ENCODE results near the gene FAM114A2.
"Not testable (repeated sequence)": the region's sequence is repeated elsewhere in the genome, so short reads cannot be mapped to it uniquely, and the experiment has no call there.

Gene FAM114A2

DNA sequence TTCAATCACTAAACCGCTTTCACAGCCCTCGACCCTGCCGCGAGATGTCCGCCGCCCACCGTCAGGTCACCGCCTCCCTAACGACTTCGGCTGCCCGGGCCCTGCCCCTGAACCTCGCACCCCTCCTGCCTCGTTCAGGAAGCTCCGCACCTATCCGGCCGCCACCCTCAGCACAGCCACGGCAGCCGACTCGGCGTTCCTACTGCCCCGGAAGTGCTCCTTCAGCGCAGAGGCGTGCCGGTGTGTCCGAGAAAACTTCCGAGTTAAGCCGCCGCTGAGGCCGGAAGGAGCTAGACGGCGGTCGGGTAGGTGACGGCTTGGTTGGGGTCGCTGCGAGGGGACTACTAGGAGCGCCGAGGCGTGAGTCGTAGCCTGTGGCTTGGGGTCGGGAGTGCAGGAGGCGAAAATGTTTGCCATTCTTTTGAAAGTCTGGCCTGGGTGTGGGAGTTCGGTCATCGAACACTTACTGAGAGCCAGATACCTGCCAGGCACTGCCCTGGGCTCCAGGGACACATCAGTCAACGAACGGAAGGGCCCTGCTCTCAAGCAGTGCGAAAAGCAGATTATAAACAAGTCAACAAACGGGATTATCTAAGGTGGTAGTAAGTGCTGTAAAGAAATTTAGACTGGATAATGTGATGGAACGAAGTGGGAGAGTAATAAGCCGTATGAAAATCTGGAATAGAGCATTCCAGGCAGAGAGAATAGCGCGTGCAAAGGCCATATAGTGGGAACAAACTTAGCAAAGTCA, at the start of gene FAM114A2, which contains the start of gene MFAP3:
Gene FAM114A2 (minus strand): TSS at position 204 of the 751 bp plus-strand sequence. CDS start 3,957 bp downstream, outside the sequence.
Gene MFAP3 (plus strand): TSS at position 261 of the 751 bp plus-strand sequence. CDS start 10,756 bp downstream, outside the sequence.
- DNase-seq (ENCODE audit: low spot score): peak; percentile 82

DNA sequence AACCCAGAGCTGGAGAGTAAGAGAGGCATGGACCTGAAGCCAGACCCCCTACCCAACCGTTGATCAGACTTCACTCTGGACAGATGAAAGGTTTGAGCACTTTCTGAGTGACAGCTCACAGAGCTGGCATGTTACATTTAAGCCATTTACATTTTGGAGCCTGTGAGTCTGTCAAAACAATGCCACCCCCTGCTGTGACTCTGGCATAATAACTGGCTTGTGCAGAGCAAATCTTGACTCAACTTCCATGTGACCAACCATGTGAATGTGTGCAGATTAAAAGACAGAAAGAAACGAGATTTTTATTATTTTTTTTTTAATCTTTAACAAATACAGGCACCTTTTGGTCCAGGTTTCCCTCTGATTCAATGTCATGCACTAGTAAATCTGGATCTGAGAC, 48.5 kb upstream of the FAM114A2 start:
- DNase-seq (ENCODE audit: low spot score): no peak

DNA sequence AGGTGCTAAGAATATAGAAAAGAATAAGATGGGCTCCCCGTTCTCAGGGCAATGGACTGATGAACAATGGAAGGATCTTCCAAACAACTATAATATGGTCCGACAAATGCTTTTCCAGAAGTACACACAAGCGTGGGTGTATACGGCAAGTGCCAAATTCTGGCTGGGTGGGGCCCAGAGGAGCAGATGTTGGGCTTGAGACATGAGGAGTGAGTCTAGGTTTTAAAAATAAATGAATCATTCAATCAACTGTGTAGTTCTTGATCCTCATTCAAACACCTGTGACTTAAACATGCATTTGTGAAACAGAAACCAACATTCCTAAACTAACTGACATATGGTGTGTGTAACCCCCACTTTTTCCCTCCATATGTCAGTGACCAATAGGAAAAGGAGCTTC, 47.9 kb upstream of the FAM114A2 start:
- DNase-seq (ENCODE audit: low spot score): no peak

DNA sequence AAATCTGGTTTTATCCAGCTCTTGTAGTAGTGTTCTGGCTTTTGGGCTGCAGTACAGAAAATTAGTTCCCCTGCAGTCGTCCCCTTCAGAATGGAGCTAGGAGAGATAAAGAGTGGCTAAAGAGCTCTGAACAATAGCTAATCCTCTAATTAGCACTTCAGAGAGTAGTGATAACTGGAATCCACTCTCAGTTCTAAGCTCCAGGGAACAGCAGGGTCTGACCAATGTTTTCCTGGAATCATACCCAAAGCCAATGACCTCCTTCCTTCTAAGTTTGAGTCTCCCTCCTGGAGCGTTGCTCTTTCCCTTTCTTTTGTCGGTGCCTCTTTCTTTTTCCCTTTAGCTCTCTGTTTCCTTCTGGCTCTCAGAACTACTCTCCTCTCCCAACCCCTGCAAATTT, 47.4 kb upstream of the FAM114A2 start:
- DNase-seq (ENCODE audit: low spot score): no peak

DNA sequence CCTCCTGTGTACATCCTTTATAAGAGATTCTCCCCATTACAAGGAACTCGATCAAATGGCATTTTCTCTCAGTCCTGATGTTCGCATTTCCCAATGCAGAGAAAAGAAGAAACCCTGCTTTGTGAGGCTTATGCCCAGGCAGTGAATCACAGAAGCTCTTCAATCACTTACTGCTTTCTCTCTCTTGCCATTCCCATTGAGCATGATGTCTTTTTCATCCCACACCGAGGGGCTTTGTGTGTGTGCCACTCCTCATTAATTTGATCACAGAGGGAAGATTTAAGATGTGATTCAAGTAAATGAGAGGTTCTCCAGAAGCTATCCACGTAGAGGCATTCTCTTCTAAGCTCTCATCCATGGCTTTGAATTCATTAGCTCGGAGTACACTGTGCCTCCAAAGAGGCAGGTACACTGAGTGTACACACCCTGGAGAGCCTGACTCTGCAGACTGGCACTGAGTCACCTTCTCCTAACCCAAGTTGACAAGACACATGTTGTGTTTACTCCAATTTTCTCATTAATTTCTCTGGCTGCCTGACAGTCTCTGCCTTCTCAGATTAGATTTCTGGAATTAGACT, 45.4 kb upstream of the FAM114A2 start:
- DNase-seq (ENCODE audit: low spot score): no peak

DNA sequence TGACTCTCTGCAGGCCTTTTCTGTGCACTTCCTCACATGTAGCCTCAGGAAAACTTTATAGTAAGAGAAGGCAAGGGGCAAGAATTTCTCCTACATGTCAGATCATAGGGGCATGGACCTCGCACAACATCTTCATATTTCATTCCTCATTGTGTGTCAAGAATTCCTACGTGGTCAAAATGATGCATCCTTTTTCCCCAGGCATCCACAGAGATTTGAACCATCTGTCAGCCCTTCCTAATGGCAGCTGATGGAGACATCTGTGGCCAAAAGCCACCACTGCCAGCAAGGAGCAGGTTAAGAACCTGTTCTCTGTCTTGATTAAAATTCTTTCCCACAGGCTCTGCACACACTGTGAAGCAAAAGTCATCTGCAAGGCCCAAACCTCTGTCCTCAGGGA, 42.5 kb upstream of the FAM114A2 start:
- no peak for DNase-seq (ENCODE audit: low spot score)

DNA sequence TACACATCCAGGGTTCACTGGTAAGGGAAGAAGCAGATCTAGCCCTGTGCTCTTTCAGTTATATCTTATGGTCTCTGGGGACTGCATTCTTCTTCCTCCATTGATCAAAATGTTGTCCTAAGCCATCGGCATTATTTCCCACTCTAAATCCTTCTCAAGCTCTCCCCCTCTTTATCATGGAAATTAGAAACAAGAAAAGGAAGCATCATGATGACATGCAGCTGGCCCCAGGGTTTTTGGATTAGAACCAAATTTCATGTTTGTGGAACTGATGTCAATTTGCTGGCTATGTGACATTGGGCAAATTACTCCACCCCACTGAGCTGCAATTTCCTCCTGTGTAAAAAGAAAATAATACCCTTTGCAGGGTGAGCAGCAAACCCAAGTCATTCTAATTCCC, 39.6 kb upstream of the FAM114A2 start:
- DNase-seq (ENCODE audit: low spot score): no peak

DNA sequence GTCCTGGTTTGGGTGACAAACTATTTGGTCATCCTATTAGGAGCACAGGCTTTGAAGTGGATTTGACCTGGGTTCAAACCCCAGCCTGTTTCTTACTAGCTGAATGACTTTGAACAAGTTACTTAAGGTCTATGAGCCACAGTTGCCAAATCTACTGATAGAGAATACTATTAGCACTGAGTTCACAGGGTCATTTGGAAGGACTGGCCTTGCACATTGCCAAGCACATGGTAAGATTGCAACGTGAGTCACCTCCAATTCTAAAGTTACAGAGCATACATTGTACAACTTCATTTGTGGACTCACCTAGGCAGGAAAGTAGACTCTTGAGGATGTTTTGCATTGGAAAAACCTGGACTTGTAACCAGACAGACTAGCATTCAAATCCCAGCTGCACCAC, 39.0 kb upstream of the FAM114A2 start:
- no peak for DNase-seq (ENCODE audit: low spot score)

DNA sequence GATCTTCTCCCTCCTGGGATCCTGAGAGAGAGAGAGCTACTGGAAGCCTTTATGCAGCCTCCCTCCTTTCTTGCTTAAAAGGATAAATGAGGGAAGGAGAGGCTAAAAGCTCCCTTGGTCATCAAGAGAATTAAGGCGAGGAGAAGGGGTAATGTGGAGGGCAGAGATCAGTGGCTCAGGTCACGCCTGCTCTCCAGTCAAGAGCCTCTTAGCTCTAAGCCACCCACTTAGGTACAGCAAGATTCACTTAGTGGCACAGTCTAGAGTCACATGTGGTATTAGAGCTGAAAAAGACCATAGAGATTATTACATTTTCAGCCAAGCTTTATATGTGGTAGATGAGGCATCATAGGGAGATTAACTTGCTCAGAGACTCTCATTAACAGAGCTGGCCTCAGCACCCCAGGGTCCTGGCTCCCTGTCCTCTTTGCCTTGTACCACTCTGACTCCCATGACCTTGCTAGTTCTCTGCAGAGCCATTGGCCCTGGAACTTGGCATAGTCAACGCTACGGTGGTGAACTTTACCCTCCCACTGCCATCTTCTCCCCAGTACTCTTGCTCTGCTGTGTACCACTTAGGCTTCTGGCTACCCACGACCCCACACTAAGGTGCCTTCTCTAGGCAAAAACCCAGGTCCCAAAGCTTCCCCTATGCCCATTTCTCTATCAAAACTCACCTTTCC, 37.7 kb upstream of the FAM114A2 start:
- DNase-seq (ENCODE audit: low spot score): no peak

DNA sequence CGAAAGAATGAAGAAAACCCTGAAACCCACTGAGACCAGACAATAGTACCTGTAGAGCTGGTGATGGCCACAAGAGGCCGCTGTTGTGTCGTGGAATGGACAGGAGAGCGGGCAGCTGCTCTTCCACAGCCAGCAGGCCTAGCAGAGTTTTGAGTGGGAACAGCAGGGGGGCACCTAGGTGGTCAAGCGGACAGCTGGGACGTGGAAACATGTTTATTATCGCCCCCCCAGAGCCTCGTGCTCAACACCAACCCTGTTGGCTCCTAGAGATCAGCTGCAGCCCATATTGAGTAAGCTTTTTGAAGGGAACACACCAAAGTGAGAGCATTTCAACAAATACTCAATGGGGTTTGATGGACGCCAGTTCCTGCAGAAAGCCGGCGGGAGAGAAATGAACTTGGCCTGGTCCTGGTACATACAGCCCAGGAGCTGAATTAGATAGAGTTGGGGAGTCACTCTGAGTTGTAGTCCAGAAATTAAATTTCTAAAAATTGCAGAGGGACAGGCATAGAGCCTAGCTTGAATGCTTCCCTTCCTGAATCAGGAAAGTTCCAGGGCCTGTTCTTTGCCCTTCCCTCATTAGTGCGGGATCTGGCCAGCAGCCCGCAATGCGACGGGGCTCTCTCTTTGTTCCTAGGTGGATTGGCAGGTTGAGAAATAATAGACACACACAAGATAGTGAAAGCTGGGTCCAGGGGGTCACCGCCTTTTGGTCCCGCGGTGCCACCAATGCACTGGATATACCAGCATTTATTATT, 33.9 kb upstream of the FAM114A2 start:
- peak; percentile 87 for DNase-seq (ENCODE audit: low spot score)

DNA sequence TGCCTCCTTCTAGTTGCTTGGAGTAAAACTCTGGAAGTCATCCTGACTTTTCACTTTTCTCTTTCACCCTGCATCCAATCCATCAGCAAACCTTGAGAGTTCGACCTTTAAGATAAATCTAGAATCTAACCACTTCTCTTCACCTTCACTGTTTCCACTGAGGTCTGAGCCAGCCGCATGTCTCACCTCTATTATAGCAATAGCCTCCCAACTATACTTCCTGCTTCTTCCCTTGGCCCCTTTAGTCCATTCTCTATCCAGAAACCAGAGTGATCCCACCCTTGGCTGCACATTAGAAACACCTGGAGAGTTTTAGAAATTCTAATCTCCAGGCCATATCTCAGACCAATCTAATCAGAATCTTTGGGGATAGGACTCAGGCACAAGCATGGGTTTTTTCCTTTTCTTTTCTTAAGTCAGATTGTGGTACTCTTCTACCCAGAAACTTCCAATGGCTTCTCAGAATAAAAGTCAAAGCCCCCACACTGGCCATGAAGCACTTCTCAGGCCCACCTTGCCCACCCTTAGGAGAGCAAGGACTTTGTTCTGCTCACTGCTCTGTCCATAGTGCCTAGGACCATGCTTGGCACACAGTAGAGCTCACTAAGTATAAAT, 33.2 kb upstream of the FAM114A2 start:
- DNase-seq (ENCODE audit: low spot score): no peak

DNA sequence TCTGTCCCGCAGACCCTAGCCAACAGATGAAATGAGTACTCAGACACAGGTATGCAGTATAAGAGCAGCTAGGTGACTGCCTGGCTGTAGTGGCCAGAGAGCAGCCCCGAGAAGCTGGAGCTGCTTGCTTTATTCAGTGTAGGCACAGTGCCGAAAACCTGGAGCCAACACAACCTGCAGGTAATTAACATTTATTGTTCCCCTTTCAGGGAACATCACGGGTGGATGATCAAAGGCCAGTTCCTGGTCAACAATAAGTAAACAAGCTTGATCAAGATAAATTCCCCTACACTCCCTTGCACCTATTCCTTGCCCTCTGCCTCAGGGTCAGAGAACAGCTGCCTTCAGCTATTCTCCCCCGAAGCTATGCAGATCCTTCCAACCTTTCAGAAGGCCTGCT, 31.1 kb upstream of the FAM114A2 start:
- DNase-seq (ENCODE audit: low spot score): not testable (repeated sequence)

DNA sequence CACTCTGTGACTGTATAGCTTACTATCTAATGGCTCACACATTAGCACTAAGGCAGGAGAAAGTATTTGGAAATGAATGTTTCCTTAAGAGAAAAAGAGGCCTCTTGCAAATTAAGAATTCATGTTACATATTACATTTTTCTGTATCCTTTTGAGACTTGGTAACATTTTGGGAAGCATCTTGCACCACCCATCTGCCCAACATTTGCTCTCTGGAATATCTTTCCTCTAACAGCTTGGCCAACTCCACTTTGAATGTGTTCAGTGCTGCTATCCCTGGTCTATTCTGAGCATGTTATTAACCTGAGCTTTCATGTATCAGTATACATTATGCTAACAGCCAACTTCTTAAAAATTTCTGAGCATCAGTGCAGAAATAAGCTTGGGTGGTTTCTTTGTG, 27.3 kb upstream of the FAM114A2 start:
- no peak for DNase-seq (ENCODE audit: low spot score)

DNA sequence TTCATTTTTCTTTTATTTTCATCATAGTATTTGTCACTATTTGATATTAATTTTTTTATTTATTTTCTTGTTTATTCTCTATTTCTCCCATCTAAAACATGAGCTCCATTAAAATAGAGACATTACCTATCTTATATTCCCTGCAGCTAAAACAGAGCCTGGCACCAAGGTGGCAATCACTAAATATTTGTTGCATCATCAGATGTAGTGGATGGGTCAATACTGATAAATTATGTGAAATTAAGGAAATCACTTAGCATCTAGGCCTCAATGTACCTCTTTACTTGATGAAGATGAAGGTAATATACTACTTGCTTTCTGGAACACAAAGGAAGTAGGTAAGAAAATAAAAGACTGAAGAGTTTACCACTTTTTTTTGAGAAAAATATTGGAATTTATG, 24.7 kb upstream of the FAM114A2 start:
- no peak for DNase-seq (ENCODE audit: low spot score)

DNA sequence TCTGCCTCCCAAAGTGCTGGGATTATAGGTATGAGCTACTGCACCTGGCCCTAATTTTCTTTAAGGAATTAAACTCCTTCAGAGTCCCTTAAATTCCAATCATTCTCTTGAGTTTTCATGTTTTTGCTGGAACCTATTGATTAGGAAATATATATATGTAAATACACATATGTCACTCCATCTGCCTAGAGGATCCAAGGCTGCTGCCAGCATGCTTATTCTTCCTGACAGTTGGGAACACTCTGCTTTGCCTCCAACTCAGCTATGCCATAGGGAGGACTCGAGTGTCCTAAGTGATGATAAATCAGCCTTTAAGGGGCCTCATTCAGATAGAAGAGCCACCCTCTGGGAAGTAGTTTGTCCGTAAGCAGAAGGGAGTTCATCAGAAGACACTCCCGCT, 21.9 kb upstream of the FAM114A2 start:
- DNase-seq (ENCODE audit: low spot score): no peak

DNA sequence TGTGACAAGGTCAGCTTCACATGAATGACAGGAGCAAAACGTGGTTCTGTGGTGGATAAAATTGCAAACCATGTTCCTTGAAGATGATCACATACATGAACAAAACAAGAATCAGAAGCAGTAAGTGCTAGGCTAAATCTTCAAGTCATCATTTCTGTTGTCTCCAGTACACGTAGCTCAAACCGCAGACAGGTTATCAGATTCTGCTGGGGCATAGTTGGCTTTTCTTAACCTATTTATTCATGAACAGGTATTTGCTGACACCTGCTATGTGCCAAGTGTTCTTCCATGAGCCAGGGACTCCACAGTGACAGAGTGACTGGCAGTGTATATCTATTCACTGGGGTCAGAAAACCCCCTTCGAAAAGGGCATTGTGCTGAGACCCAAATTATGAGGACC, 20.9 kb upstream of the FAM114A2 start:
- DNase-seq (ENCODE audit: low spot score): no peak

DNA sequence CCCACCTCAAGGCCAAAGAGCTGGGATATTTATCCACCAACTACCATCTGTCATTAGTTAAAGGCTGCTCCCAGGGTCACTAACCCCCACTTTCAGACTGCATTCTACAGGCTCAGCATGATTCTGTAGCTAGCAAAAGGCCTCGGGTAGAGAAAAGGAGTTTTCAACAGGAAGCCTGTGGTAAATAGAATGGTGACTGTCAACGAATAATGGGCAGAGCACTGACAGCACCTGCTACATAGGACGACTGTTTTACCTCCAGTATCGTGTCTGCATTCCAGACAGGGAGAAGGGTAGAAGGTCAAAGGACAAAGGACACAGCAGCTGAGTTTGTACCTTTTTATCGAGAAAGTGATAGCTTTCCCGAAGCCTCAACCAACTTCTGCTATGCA, 20.3 kb upstream of the FAM114A2 start:
- no peak for DNase-seq (ENCODE audit: low spot score)

DNA sequence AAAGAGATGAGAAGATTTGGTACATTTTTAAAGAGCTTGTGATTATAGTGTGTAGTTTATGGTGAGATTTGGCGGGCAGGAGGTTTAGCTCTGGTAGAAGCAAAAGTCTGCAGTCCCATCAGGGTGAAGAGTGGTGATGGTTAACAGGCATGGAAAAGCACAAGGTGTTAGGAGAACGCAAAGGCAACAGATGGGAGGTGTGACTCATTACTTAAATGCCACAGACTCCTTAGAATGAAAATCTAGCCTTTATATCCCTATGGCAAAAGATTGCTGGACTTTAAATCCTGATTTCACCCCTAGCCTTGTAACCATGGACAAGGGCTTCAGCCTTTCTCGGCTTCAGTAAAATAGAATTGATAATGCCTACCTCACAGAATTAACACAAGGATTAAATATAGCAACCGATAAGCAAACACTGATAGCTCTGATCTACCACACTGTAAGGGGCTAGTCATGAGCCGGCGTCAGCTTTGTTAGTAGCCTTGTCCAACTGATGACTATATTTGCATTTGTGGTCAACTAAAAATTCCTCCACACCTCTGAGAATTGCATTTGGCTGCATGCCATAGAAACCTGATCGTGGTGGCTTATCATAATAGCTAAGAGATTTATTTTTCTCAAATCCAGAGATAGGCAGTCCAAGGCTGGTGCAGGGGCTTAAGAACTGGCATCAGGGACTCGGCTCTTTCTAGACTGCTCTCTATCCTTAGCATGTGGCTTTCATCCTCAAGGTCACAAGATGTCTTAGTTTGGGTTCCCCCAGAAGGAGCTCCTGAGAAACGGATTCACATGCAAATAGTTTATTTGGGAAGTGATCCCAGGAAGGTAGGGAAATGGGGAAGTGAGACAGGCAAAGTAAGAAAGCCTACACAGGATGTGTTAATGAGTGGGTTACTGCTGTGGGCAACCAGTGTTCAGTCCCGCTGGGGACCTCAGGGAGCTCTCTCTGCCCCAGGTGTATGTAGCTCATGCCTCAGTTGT, 19.6 kb upstream of the FAM114A2 start:
- no peak for DNase-seq (ENCODE audit: low spot score)

DNA sequence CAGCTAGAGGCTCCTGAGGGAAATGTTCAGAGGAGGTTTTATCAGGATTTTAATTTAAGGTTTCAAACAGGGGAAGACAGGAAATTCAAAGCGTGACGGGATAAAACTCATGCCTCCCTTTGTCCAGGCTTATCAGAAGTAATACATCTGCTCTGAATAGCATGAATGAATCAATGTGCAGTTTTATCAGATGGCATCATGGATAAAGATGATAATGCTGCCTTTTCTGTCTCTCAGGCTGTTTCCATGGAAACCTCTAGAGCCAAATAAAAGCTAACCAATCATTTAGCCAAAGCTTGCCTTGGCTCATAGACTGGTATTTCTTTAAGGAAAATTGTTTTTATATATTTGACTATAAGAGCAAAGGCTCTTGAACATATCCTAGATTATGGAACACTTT, 16.5 kb upstream of the FAM114A2 start:
- DNase-seq (ENCODE audit: low spot score): no peak

DNA sequence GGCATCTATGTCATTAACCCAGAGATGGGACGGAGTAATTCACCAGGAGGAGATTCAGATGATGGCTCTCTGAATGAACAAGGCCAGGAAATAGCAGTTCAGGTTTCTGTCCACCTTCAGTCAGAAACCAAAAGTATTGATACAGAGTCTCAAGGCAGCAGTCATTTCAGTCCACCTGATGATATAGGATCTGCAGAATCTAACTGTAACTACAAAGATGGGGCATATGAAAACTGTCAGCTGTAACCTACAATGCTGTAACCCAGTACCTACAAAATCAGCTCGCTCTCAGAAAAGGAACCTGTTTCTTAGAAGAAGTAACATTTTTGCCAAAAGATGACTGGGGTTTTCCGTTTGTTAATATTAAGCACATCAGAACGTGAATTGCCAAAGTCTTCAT, 14.8 kb upstream of the FAM114A2 start:
- DNase-seq (ENCODE audit: low spot score): no peak

DNA sequence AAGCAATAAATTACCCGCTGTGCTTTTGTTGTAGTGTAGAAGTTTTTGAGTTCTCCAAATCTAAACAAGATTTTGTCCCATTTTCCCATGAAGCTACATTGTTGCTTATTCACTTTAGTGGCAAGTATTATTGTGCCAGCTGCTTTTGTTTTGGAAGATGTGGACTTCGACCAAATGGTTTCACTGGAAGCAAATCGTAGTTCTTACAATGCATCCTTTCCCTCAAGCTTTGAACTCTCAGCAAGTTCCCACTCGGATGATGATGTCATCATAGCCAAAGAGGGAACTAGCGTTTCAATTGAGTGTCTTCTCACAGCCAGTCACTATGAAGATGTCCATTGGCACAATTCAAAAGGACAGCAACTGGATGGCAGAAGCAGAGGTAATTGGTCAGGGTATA, 10.9 kb upstream of the FAM114A2 start:
- no peak for DNase-seq (ENCODE audit: low spot score)

All from hematopoietic multipotent progenitor cell treated with erythropoietin and hydrocortisone succinate and interleukin-3 and kit ligand, for 17 days (in vitro differentiated cells).